AG09319 (cell line): Measurements from ENCODE around the gene ANK2.
"Not testable (repeated sequence)": the region's sequence is repeated elsewhere in the genome, so short reads cannot be mapped to it uniquely, and the experiment has no call there.

ENCODE experiments used
- DNase-seq: peaks from one replicate; pipeline ENCODE4 v3.0.0-alpha.2; 2010; ENCODE audit warnings: low read depth; ENCODE audit errors: extremely low read depth
- TF ChIP-seq, protein P1 (sequence below): IDR thresholded peaks from 2 replicates; pipeline ENCODE4 v1.5.1; 2011; ENCODE audit warnings: low read depth, mild to moderate bottlenecking, inconsistent platforms, low read length, moderate library complexity

Gene ANK2

DNA sequence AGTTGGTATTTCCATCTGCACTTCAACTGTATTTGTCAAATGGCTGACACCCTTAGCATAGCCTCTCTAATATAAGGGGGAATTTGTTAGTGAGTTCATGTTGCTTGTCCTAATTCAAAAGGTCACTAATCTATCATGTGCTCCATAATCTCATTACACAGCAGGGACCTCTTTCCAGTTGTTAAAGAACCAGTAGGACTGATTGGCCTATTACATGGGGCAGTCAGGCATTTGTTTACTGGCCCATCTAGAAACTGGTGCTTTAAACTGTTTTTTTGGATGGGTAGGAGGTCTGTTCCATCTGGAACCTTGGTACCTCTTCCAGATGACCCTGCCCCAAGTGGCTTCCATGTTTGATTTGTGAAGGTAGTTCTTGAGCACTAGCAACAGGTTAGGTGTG lies 11.4 kb downstream of the ANK2 start:
- no peak for DNase-seq
- TF ChIP-seq, protein P1, sequence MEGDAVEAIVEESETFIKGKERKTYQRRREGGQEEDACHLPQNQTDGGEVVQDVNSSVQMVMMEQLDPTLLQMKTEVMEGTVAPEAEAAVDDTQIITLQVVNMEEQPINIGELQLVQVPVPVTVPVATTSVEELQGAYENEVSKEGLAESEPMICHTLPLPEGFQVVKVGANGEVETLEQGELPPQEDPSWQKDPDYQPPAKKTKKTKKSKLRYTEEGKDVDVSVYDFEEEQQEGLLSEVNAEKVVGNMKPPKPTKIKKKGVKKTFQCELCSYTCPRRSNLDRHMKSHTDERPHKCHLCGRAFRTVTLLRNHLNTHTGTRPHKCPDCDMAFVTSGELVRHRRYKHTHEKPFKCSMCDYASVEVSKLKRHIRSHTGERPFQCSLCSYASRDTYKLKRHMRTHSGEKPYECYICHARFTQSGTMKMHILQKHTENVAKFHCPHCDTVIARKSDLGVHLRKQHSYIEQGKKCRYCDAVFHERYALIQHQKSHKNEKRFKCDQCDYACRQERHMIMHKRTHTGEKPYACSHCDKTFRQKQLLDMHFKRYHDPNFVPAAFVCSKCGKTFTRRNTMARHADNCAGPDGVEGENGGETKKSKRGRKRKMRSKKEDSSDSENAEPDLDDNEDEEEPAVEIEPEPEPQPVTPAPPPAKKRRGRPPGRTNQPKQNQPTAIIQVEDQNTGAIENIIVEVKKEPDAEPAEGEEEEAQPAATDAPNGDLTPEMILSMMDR = no peak

DNA sequence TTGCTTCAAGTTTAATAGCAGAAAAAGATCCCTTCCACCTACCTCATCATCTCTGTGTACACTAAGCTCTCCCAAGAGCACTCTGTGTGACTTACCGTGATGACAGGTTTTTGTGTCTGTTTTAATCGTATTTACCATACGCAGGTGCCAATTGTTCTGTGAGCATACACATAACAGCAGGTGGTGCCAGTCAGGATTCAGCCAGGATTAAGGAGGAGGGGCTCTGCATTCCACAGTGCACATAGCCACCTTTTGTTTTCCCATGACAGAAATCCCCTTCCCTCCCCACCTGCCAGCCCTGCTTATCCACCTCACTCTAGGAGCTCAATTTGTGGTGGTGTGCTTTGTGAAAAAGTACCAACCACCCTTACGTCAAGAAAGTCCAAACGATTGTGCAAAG lies 14.8 kb downstream of the ANK2 start:
- TF ChIP-seq, protein P1 = no peak
- DNase-seq = no peak

DNA sequence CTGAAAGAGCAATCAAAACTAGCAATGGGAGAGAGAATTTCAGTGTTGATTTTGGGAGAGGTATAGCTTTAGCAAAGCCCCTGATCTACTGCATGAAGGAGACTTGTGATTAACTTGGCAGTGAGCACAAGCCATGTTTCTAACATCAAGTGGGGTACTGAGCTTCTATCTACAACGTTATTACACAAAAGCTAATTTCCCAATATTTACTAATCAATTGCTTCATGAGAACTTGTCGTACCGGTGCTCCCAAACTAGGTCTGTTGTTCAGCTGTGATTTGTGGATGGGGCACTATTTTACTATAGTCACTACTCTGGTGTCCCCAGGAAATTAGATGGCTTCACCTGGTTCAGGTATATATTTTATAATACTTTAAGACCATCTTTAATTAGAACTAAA lies 16.2 kb downstream of the ANK2 start:
- TF ChIP-seq, protein P1 = no peak
- DNase-seq = no peak

DNA sequence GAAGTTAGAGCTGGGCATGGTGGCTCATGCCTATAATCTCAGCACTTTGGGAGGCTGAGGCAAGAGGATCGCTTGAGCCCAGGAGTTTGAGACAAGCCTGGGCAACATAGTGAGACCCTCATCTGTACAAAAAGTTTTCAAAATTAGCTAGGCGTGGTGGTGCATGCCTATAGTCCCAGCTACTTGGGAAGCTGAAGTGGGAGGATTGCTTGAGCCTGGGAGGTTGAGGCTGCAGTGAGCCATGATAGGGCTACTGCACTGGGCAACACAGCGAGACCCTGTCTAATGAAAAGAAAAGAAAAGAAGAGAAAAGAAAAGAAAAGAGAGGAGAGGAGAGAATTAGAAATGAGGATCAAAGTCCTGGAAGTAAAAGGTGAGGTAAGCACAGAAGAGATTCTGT lies 19.3 kb downstream of the ANK2 start:
- not testable (repeated sequence) for DNase-seq

DNA sequence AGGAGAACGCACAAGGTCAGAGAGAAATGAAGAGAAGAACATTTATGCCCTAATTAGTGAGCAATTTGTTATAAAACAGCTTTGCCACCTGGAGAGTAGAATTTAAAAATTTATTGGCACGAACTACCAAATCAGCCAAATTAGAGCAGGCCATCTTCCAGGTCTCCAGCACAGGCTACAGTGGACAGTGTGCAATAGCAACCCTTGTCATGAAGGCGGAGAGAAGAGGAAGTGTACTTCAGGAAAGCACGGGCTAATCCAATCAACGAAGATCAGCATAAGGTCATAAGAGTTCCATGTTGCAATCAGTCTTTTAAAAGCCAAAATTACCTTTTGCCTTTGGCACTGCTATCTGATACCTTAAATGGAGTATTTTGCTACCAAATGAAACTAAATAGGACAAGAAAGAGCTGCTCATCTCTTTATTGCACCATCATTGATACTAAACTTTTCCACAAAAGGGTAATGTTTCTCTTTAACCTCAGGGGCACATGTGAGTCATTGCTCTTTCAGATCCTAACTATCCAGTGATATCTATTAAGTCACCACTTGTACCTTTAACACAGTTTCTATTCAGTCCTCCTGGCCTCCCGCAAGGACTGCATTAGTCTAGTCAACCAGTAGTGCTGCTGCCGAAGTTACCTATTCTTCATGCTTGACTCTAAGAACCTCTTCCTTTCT lies 19.9 kb downstream of the ANK2 start:
- no peak for DNase-seq
- TF ChIP-seq, protein P1 = no peak

DNA sequence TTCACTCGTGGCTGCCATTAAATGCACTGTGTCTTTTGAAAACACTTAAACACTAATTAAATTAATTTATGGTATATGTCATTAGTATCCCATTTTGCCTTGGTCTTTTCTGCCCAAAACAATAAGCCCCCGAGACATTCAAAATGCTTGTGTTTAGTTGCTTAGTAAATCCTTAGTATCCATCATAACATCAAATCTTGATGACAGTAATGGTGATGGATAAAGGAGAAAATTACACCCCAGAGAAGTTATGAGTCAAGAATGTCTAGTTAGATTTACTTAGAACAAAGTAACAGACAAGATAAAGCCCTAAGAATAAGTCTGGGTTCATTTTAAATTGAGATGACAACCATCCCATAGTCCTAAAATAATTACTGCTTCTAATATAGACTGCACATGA lies 21.3 kb downstream of the ANK2 start:
- DNase-seq = no peak
- TF ChIP-seq, protein P1 = no peak

DNA sequence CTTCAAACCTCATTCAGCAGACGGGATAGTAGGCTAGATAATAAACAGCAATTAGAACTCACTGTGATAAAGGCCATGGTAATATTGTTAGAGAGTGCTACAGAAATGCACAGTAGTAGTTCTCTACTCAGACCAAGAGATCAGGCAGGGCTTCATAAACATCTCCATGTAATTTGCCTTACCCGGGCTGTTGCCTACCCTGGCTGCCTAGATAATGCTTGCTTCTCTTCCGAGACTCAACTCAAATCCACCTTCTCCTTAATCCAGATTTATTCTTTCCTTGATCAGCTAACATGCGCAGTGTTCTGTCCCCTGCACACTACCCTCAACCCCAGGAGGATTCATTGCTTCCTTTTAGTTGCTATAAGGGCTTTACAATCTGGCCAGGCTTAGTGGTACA lies 21.8 kb downstream of the ANK2 start:
- TF ChIP-seq, protein P1 = no peak
- no peak for DNase-seq

DNA sequence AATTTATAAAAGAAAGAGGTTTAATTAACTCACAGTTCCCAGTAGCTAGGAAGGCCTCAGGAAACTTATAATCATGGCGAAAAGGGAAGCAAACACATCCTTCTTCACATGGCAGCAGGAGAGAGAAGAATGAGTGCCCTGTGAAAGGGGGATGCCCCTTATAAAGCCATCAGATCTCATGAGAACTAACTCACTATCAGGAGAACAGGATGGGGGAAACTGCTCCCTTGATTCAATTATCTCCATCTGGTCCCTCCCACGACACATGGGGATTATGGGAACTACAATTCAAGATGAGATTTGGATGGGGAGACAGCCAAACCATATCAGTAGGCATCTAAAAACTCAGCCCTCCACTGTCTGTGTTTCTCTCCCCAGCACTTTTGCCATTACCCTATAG lies 22.4 kb downstream of the ANK2 start:
- no peak for DNase-seq
- TF ChIP-seq, protein P1 = no peak
